ENCODE results near the gene CRISPLD2. TPM values are rescaled to one million over a fixed set of nuclear protein-coding genes. Genes with fewer than 3 reads are reported as not detected.

Gene CRISPLD2
- total RNA-seq, 1 donor, result 44.0 TPM

DNA sequence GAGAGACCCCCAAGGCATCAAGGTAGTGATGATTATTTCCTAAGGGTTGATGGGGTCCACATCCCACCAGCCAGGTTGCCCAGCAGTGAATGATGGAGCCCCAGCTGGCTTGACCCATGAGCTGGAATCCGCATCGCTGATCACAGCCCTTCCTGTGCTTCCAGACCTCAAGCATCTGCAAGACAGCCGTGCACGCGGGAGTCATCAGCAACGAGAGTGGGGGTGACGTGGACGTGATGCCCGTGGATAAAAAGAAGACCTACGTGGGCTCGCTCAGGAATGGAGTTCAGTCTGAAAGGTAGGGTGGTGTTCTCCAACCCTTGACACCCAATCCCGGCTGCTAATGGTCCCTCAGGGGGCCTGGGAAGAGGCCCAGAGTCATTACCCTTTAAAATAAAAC is 69.3 kb downstream of the CRISPLD2 start:
- H3K4me3 ChIP-seq (ENCODE audit: low read depth, low read length), result no peak overlapping the region
- TF ChIP-seq, protein P1, sequence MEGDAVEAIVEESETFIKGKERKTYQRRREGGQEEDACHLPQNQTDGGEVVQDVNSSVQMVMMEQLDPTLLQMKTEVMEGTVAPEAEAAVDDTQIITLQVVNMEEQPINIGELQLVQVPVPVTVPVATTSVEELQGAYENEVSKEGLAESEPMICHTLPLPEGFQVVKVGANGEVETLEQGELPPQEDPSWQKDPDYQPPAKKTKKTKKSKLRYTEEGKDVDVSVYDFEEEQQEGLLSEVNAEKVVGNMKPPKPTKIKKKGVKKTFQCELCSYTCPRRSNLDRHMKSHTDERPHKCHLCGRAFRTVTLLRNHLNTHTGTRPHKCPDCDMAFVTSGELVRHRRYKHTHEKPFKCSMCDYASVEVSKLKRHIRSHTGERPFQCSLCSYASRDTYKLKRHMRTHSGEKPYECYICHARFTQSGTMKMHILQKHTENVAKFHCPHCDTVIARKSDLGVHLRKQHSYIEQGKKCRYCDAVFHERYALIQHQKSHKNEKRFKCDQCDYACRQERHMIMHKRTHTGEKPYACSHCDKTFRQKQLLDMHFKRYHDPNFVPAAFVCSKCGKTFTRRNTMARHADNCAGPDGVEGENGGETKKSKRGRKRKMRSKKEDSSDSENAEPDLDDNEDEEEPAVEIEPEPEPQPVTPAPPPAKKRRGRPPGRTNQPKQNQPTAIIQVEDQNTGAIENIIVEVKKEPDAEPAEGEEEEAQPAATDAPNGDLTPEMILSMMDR (IDR thresholded peaks at IDR 0.05; ENCODE audit: insufficient read depth, low read depth, low read length), result no peak
- DNase-seq (ENCODE audit: low read depth), result peak; percentile 59

- H3K4me3 ChIP-seq (ENCODE audit: low read depth, low read length), result no peak overlapping the region
Measured at GRCh38 chr16:84890427-84890826, 70.6 kb downstream of the CRISPLD2 start.

DNA sequence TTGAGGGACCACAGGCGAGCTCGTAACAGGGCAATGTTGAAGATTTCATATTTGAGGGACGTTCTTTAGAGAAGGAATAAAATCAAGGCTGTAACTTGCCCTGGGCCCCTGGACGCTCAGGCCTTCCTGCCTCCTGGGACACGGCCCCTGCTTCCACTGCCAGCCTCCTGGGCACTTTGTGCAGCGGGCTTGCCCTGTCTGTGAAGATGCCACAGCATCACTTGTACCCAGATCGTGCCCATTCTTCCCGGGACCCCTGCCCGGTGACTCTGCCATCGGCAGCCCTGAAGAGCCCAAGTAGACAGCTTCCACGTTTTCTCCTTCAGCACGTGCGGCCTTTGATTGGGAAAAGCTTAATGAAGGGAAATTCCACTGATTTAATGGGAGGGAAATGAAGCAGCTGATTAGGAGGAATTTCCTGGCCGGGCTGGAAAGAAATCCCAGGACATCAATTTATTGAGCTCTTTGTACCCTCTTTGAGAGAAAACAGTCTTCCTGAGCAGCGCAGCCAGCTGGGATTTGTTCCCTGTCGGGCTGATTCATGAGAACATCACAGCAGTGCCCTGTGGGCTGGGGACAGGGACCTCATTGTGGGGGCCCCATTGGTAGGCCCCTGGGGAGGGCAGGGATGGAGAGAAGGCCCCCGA is 71.5 kb downstream of the CRISPLD2 start:
- H3K4me3 ChIP-seq (ENCODE audit: low read depth, low read length), result no peak overlapping the region
- no peak for DNase-seq (ENCODE audit: low read depth)
- TF ChIP-seq, protein P1 (IDR thresholded peaks at IDR 0.05; ENCODE audit: insufficient read depth, low read depth, low read length), result no peak

More at GRCh38 chr16:84890427-84890826, 70.6 kb downstream of the CRISPLD2 start:
- TF ChIP-seq, protein P1 (IDR thresholded peaks at IDR 0.05; ENCODE audit: insufficient read depth, low read depth, low read length), result no peak
- no peak for DNase-seq (ENCODE audit: low read depth)

GRCh38 chr16:84892097-84892496 is 72.3 kb downstream of the CRISPLD2 start:
- TF ChIP-seq, protein P1 (IDR thresholded peaks at IDR 0.05; ENCODE audit: insufficient read depth, low read depth, low read length), result no peak
- DNase-seq (ENCODE audit: low read depth), result no peak
- no peak overlapping the region for H3K4me3 ChIP-seq (ENCODE audit: low read depth, low read length)

DNA sequence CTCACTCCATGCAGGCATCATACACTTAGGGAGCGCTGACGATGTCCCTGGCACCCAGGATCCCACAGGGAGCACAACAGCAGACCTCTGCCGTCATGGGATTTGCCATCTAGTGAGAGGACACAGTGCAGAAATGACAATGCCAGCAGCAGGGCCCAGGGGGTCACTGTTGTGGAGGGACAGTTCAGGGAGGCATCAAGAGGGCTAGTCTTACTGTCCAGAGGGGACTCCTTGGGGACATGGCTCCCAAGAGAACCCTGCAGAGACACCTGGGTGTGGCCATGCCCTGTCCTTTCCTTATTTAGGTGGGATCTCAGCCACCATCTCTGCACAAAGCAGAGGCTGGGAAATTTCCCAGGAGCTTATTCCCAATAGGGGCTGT is 73.7 kb downstream of the CRISPLD2 start:
- H3K4me3 ChIP-seq (ENCODE audit: low read depth, low read length), result no peak overlapping the region
- no peak for DNase-seq (ENCODE audit: low read depth)
- TF ChIP-seq, protein P1 (IDR thresholded peaks at IDR 0.05; ENCODE audit: insufficient read depth, low read depth, low read length), result no peak

DNA sequence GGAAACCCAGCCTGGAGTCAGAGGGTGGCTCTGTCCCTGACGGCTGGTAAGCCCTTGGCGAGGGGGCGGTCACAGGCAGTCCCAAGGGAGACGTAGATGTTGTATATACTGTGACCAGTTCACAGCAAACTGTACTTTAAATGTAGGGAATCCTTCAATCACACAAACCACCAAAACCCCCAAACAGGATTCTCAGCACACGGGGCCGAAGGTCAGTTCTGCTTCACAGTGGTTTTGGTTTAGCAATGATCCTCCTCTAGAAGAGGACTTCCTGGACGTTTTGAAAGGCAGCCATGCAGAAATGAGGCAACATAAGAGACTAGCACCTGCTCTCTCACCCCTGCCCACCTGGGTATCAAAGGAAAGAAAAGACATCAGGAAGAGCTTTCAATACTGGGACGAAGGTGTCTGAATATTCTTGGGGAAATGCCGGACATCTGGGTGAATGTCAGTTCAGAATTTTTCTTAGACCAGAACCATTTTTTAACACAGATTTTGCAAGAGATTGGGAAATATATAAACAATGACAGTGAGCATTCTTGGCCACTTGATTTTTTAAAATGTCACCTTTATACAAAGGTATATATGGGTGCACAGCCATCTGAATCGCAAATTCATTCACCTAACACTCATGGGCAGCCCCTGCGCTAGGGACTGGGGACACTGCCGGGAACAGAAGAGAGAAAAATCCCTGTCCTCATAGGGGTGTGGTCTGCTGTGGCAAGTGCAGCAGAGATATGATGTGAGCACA is 74.2 kb downstream of the CRISPLD2 start:
- TF ChIP-seq, protein P1 (IDR thresholded peaks at IDR 0.05; ENCODE audit: insufficient read depth, low read depth, low read length), result no peak
- no peak overlapping the region for H3K4me3 ChIP-seq (ENCODE audit: low read depth, low read length)
- peak; percentile 78 for DNase-seq (ENCODE audit: low read depth)
